ENCODE results near the gene ADCY1. TPM values are rescaled to one million over a fixed set of nuclear protein-coding genes. Genes with fewer than 3 reads are reported as not detected.
A peak's percentile ranks its signal among the peaks of the same experiment; 100 is the strongest.

ADCY1 gene
- polyA plus RNA-seq, 1 donor (not counting 4 experiments of a cell fraction or from before 2014, with no cell fraction given), result 0.54 TPM

- DNase-seq (ENCODE audit: low read depth, low spot score) (no peak), FAIRE-seq (no peak)
- no peak overlapping the region for H2AFZ ChIP-seq (ENCODE audit: control insufficient read depth, low read length)
- no peak overlapping the region for H3K9ac ChIP-seq (ENCODE audit: control insufficient read depth, extremely low read depth, insufficient read depth, low read length)
- TF ChIP-seq CTCF (optimal IDR thresholded peaks at IDR 0.05 in 1 of 3, IDR thresholded peaks at IDR 0.05 in 1 of 3, conservative IDR thresholded peaks at IDR 0.05 in 1 of 3; ENCODE audit: extremely low read depth in 1 of 3, insufficient read depth in 2 of 3, low read length in 3 of 3), result peak; percentile 53 to 84 (median 74)
- no peak for TF ChIP-seq EZH2 (IDR thresholded peaks at IDR 0.05; ENCODE audit: low read length)
- no peak overlapping the region for H3K27ac ChIP-seq (ENCODE audit: control insufficient read depth, insufficient read depth, low read length)
- no peaks in the 10 kb centered on the region for H3K79me2 ChIP-seq (ENCODE audit: control insufficient read depth, insufficient read depth, low read length)
- no peaks in the 10 kb centered on the region for H3K9me3 ChIP-seq (ENCODE audit: control insufficient read depth, low read depth, low read length)
- dilution Hi-C loops (cut with MboI; ENCODE audit: extremely low pct_ligation_motif_present, low sequenced_read_pairs), result no loop called here
- H3K4me2 ChIP-seq (ENCODE audit: control insufficient read depth, extremely low read depth, insufficient read depth, low read depth, low read length), result no peak overlapping the region
- H3K4me1 ChIP-seq (ENCODE audit: control insufficient read depth, extremely low read depth, insufficient read depth, low read length), result no peaks in the 10 kb centered on the region
- H4K20me1 ChIP-seq (ENCODE audit: control insufficient read depth, extremely low read depth, insufficient read depth, low read length), result no peaks in the 10 kb centered on the region
- no peaks in the 10 kb centered on the region for H3K36me3 ChIP-seq (ENCODE audit: control insufficient read depth in 2 of 2, extremely low read depth in 1 of 2, insufficient read depth in 2 of 2, low read length in 2 of 2)
- no peaks in the 10 kb centered on the region for H3K9me1 ChIP-seq (ENCODE audit: control insufficient read depth, extremely low read depth, insufficient read depth, low read length)
- peaks cover 5% of the 10 kb centered on the region for H3K27me3 ChIP-seq (ENCODE audit: control insufficient read depth, extremely low read depth, insufficient read depth, low read length)
- H3K4me3 ChIP-seq (ENCODE audit: control insufficient read depth in 2 of 3, extremely low read depth in 1 of 3, insufficient read depth in 2 of 3, low read depth in 1 of 3, low read length in 3 of 3), result no peak overlapping the region
These were observed 89.2 kb downstream of the ADCY1 start for GRCh38 chr7:45663167-45663921.

- H3K4me3 ChIP-seq (ENCODE audit: control insufficient read depth in 2 of 3, extremely low read depth in 1 of 3, insufficient read depth in 2 of 3, low read depth in 1 of 3, low read length in 3 of 3), result no peak overlapping the region
- no peak overlapping the region for H3K9ac ChIP-seq (ENCODE audit: control insufficient read depth, extremely low read depth, insufficient read depth, low read length)
- peaks cover 5% of the 10 kb centered on the region for H3K27me3 ChIP-seq (ENCODE audit: control insufficient read depth, extremely low read depth, insufficient read depth, low read length)
- no peak overlapping the region for H2AFZ ChIP-seq (ENCODE audit: control insufficient read depth, low read length)
- H3K4me1 ChIP-seq (ENCODE audit: control insufficient read depth, extremely low read depth, insufficient read depth, low read length), result no peaks in the 10 kb centered on the region
- H3K79me2 ChIP-seq (ENCODE audit: control insufficient read depth, insufficient read depth, low read length), result no peaks in the 10 kb centered on the region
- H3K9me1 ChIP-seq (ENCODE audit: control insufficient read depth, extremely low read depth, insufficient read depth, low read length), result no peaks in the 10 kb centered on the region
- no peaks in the 10 kb centered on the region for H4K20me1 ChIP-seq (ENCODE audit: control insufficient read depth, extremely low read depth, insufficient read depth, low read length)
- TF ChIP-seq EZH2 (IDR thresholded peaks at IDR 0.05; ENCODE audit: low read length) (no peak), CTCF (optimal IDR thresholded peaks at IDR 0.05 in 1 of 3, IDR thresholded peaks at IDR 0.05 in 1 of 3, conservative IDR thresholded peaks at IDR 0.05 in 1 of 3; ENCODE audit: extremely low read depth in 1 of 3, insufficient read depth in 2 of 3, low read length in 3 of 3) (no peak)
- dilution Hi-C loops (cut with MboI; ENCODE audit: extremely low pct_ligation_motif_present, low sequenced_read_pairs), result no loop called here
- no peak overlapping the region for H3K4me2 ChIP-seq (ENCODE audit: control insufficient read depth, extremely low read depth, insufficient read depth, low read depth, low read length)
- H3K36me3 ChIP-seq (ENCODE audit: control insufficient read depth in 2 of 2, extremely low read depth in 1 of 2, insufficient read depth in 2 of 2, low read length in 2 of 2), result no peaks in the 10 kb centered on the region
- H3K27ac ChIP-seq (ENCODE audit: control insufficient read depth, insufficient read depth, low read length), result no peak overlapping the region
- H3K9me3 ChIP-seq (ENCODE audit: control insufficient read depth, low read depth, low read length), result no peaks in the 10 kb centered on the region
- FAIRE-seq (no peak), DNase-seq (ENCODE audit: low read depth, low spot score) (no peak)
These were observed 89.9 kb downstream of the ADCY1 start for GRCh38 chr7:45663965-45664633.
